Panc1 (cell line): ENCODE measurements around the gene MITF.

Source experiments
- POLR2AphosphoS5 ChIP-seq: IDR thresholded peaks from 2 replicates; pipeline ENCODE4 v1.6.1; 2012; ENCODE audit warnings: mild to moderate bottlenecking, low read depth, low read length, moderate library complexity
- SIN3A ChIP-seq: IDR thresholded peaks from 2 replicates; pipeline ENCODE4 v1.6.1; 2012; ENCODE audit warnings: low read depth, mild to moderate bottlenecking, low read length, moderate library complexity, borderline replicate concordance; ENCODE audit not compliant: insufficient read depth
- TCF7L2 ChIP-seq: IDR thresholded peaks from 2 replicates; pipeline ENCODE4 v1.6.1; 2011; ENCODE audit warnings: mild to moderate bottlenecking, low read depth, low read length, inconsistent platforms
- TF ChIP-seq, protein P1 (sequence below), 2 experiments: IDR thresholded peaks; 2 replicates each; pipeline ENCODE4 v1.6.1; 2011 to 2012; ENCODE audit warnings: low read depth in 2 of 2, control low read depth in 1 of 2, low read length in 1 of 2, mild to moderate bottlenecking in 1 of 2, moderate library complexity in 1 of 2; ENCODE audit not compliant: insufficient read depth in 1 of 2
- TF ChIP-seq, protein P2 (sequence below): fragments of 450-650 bp; IDR thresholded peaks from 2 replicates; pipeline ENCODE4 v1.5.1; 2017; ENCODE audit warnings: mild to moderate bottlenecking

DNA sequence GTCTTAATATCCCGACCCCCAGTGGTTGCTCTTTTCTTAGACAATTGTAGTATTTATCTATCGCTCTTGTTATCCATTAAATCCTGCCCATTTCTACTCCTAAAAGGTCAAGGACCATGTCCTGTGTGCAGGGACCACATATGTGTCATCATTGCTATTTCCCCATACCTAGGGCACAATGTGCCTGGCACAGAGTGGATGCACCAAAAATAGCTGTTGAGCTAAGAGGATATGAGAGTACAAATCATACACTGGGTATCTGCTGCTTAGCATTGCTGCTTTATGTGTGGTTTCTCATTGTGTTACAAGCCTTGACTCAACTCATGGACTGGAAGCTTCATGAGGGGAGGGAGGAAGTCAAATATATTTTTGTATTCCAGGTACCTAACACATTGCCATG lies 3.4 kb upstream of the MITF start:
- TF ChIP-seq, protein P1, sequence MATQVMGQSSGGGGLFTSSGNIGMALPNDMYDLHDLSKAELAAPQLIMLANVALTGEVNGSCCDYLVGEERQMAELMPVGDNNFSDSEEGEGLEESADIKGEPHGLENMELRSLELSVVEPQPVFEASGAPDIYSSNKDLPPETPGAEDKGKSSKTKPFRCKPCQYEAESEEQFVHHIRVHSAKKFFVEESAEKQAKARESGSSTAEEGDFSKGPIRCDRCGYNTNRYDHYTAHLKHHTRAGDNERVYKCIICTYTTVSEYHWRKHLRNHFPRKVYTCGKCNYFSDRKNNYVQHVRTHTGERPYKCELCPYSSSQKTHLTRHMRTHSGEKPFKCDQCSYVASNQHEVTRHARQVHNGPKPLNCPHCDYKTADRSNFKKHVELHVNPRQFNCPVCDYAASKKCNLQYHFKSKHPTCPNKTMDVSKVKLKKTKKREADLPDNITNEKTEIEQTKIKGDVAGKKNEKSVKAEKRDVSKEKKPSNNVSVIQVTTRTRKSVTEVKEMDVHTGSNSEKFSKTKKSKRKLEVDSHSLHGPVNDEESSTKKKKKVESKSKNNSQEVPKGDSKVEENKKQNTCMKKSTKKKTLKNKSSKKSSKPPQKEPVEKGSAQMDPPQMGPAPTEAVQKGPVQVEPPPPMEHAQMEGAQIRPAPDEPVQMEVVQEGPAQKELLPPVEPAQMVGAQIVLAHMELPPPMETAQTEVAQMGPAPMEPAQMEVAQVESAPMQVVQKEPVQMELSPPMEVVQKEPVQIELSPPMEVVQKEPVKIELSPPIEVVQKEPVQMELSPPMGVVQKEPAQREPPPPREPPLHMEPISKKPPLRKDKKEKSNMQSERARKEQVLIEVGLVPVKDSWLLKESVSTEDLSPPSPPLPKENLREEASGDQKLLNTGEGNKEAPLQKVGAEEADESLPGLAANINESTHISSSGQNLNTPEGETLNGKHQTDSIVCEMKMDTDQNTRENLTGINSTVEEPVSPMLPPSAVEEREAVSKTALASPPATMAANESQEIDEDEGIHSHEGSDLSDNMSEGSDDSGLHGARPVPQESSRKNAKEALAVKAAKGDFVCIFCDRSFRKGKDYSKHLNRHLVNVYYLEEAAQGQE (IDR thresholded peaks at IDR 0.05; ENCODE audit: insufficient read depth in 1 of 2, low read depth in 2 of 2, low read length in 1 of 2) = no peak
- TF ChIP-seq, protein P2, sequence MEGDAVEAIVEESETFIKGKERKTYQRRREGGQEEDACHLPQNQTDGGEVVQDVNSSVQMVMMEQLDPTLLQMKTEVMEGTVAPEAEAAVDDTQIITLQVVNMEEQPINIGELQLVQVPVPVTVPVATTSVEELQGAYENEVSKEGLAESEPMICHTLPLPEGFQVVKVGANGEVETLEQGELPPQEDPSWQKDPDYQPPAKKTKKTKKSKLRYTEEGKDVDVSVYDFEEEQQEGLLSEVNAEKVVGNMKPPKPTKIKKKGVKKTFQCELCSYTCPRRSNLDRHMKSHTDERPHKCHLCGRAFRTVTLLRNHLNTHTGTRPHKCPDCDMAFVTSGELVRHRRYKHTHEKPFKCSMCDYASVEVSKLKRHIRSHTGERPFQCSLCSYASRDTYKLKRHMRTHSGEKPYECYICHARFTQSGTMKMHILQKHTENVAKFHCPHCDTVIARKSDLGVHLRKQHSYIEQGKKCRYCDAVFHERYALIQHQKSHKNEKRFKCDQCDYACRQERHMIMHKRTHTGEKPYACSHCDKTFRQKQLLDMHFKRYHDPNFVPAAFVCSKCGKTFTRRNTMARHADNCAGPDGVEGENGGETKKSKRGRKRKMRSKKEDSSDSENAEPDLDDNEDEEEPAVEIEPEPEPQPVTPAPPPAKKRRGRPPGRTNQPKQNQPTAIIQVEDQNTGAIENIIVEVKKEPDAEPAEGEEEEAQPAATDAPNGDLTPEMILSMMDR = no peak
- TF ChIP-seq SIN3A (no peak), POLR2AphosphoS5 (no peak), TCF7L2 (no peak)
